HepG2 (cell line): ENCODE data around the gene MORN5. TPM values are rescaled to one million over a fixed set of nuclear protein-coding genes. Genes with fewer than 3 reads are reported as not detected.

Experiments
- CBX1 ChIP-seq: IDR thresholded peaks from one replicate; pipeline ENCODE4 v1.6.1; 2016; ENCODE audit warnings: antibody characterized with exemption, low read depth
- CCDC6 ChIP-seq: sonication (generic); formaldehyde crosslinking; IDR thresholded peaks from 2 replicates; pipeline ENCODE4 v1.8.1; 2022; ENCODE audit warnings: mild to moderate bottlenecking, missing genetic modification reagents, moderate library complexity
- CEBPG ChIP-seq: IDR thresholded peaks from 2 replicates; pipeline ENCODE4 v1.6.1; 2016
- ESRRA ChIP-seq: sonication (generic); formaldehyde crosslinking; IDR thresholded peaks from 2 replicates; pipeline ENCODE4 v1.5.1; 2020; ENCODE audit warnings: mild to moderate bottlenecking, low read depth, missing genetic modification reagents
- FOXA1 ChIP-seq, 2 experiments: fragments of 450-650 bp in 1 of 2; sonication (generic) in 1 of 2; formaldehyde crosslinking in 1 of 2; IDR thresholded peaks; 2 replicates each; pipeline versions ENCODE4 v1.4.0 to v1.6.1; 2016 to 2020; ENCODE audit warnings: missing genetic modification reagents in 1 of 2
- HNRNPK ChIP-seq: fragments of 200-400 bp; formaldehyde crosslinking; IDR thresholded peaks from 2 replicates; pipeline ENCODE4 v1.6.1; 2018; ENCODE audit warnings: low read length, low read depth, moderate library complexity, mild to moderate bottlenecking; ENCODE audit not compliant: poor library complexity, severe bottlenecking
- JUND ChIP-seq: sonication (generic); formaldehyde crosslinking; IDR thresholded peaks from 2 replicates; pipeline ENCODE4 v1.8.0; 2022; ENCODE audit warnings: mild to moderate bottlenecking, missing genetic modification reagents
- KAT7 ChIP-seq: IDR thresholded peaks from 2 replicates; pipeline ENCODE4 v1.6.1; 2018; ENCODE audit warnings: borderline replicate concordance, missing compliant biosample characterization
- KAT8 ChIP-seq: IDR thresholded peaks from 2 replicates; pipeline ENCODE4 v1.6.1; 2016; ENCODE audit warnings: missing genetic modification reagents, missing compliant biosample characterization
- ONECUT2 ChIP-seq: sonication (generic); formaldehyde crosslinking; IDR thresholded peaks from 2 replicates; pipeline ENCODE4 v1.4.0; 2020; ENCODE audit warnings: missing genetic modification reagents
- SOX6 ChIP-seq, 2 experiments: fragments of 450-650 bp in 1 of 2; sonication (generic) in 1 of 2; formaldehyde crosslinking in 1 of 2; IDR thresholded peaks; 2 replicates each; pipeline versions ENCODE4 v1.4.0 to v1.6.1; 2017 to 2020; ENCODE audit warnings: antibody characterized with exemption in 1 of 2, mild to moderate bottlenecking in 1 of 2, missing genetic modification reagents in 1 of 2
- STAG1 ChIP-seq: sonication (generic); formaldehyde crosslinking; IDR thresholded peaks from 2 replicates; pipeline ENCODE4 v1.4.0; 2020; ENCODE audit warnings: missing genetic modification reagents
- TARDBP ChIP-seq: sonication (generic); formaldehyde crosslinking; IDR thresholded peaks from 2 replicates; pipeline ENCODE4 v1.8.0; 2022; ENCODE audit warnings: mild to moderate bottlenecking, missing genetic modification reagents
- ZNF101 ChIP-seq: sonication (generic); formaldehyde crosslinking; IDR thresholded peaks from 2 replicates; pipeline ENCODE4 v1.4.0; 2020; ENCODE audit warnings: mild to moderate bottlenecking, low read depth, missing genetic modification reagents, borderline replicate concordance
- ZNF230 ChIP-seq: sonication (generic); formaldehyde crosslinking; IDR thresholded peaks from 2 replicates; pipeline ENCODE4 v1.4.0; 2020; ENCODE audit warnings: mild to moderate bottlenecking, missing genetic modification reagents
- ZNF460 ChIP-seq: sonication (generic); formaldehyde crosslinking; IDR thresholded peaks from 2 replicates; pipeline ENCODE4 v1.5.1; 2020; ENCODE audit warnings: missing genetic modification reagents, mild to moderate bottlenecking, borderline replicate concordance
- ZNF530 ChIP-seq: sonication (generic); formaldehyde crosslinking; IDR thresholded peaks from 2 replicates; pipeline ENCODE4 v1.5.0; 2020; ENCODE audit warnings: low read depth, mild to moderate bottlenecking, missing genetic modification reagents
- ZNF644 ChIP-seq: IDR thresholded peaks from 2 replicates; pipeline ENCODE4 v1.6.1; 2016; ENCODE audit warnings: low read depth
- ZNF772 ChIP-seq: sonication (generic); formaldehyde crosslinking; IDR thresholded peaks from 2 replicates; pipeline ENCODE4 v1.5.0; 2020; ENCODE audit warnings: mild to moderate bottlenecking, missing genetic modification reagents
- polyA plus RNA-seq, 8 experiments: library from polyadenylated mRNA; depleted of rRNA in 3 of 8; stranded (reverse) in 7 of 8; unstranded in 1 of 8; fragments of >200 nt; fragmentation: Illumina TruSeq in 4 of 8; extraction: Trizol in 4 of 8; gene quantifications; 2 replicates each; pipeline versions ENCODE4 v1.2.1 to v1.2.3, GENCODE V29; 2011 to 2016; ENCODE audit warnings: low read depth in 4 of 8, missing spikeins in 1 of 8, mixed read lengths in 1 of 8; ENCODE audit not compliant: insufficient read depth in 1 of 8
- total RNA-seq, 5 experiments: library from RNA; depleted of rRNA; stranded (reverse); fragments of >200 nt; fragmentation: Illumina TruSeq; extraction: Trizol; gene quantifications; 2 replicates each; pipeline ENCODE4 v1.2.3, GENCODE V29; 2016; ENCODE audit warnings: low read depth in 1 of 5
- TF ChIP-seq, protein P1 (sequence below): sonication (generic); formaldehyde crosslinking; IDR thresholded peaks from 2 replicates; pipeline ENCODE4; 2020; ENCODE audit warnings: missing genetic modification reagents, mild to moderate bottlenecking, borderline replicate concordance
- TF ChIP-seq, protein P2 (sequence below): sonication (generic); formaldehyde crosslinking; IDR thresholded peaks from 2 replicates; pipeline ENCODE4 v1.4.0; 2020; ENCODE audit warnings: mild to moderate bottlenecking, missing genetic modification reagents
- TF ChIP-seq, protein P3 (sequence below): sonication (generic); formaldehyde crosslinking; IDR thresholded peaks from 2 replicates; pipeline ENCODE4 v1.8.1; 2023; ENCODE audit warnings: mild to moderate bottlenecking, missing genetic modification reagents, borderline replicate concordance

The MORN5 gene
- total and polyA plus RNA-seq, 2 of the 13 experiments (the other 11 are each of a cell fraction or from before 2014, with no cell fraction given): not detected

DNA sequence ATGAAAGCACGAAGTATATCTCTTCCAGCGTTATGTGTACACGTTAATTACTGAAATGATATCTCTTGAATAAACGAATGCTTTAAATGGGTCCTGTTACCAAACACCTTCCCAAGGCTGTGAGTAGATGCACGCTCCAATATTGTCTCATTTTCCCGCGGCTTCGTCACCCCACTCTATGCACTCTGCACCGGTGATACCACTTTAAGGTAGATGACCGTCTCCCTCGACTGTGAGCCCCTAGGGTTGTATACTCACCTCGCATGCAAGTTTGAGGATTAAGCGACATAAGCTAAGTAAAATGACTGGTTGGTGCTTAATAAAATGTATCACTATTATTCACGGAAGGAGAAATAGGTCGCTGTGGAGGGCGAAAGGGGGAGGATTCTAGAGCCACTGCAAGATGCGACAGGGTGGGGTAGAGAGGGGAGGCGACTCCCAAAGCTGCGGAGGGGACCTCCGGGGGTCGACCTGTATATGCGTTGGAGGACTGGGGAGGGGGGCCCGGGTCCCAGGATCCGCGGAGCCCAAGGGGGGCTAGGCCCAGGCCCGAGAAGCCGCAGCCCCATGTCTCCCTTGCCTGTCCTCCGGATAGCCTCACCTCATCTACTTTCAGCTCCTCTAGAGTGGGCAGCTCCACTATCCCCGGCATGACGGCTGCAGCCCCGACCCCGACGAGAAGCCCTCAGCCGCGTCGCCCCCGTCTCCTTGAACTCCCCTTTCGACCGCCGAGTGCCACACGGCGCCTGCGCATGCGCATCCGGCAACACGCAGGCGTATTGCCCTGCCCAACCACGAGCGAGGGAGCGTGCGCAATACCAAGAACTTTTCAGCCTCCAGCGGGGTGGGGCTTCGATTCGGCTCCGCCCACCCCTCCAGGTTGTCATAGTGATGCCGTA lies at the start of gene MORN5, which contains the start of gene NDUFA8 (continued):
- TF ChIP-seq, protein P1, sequence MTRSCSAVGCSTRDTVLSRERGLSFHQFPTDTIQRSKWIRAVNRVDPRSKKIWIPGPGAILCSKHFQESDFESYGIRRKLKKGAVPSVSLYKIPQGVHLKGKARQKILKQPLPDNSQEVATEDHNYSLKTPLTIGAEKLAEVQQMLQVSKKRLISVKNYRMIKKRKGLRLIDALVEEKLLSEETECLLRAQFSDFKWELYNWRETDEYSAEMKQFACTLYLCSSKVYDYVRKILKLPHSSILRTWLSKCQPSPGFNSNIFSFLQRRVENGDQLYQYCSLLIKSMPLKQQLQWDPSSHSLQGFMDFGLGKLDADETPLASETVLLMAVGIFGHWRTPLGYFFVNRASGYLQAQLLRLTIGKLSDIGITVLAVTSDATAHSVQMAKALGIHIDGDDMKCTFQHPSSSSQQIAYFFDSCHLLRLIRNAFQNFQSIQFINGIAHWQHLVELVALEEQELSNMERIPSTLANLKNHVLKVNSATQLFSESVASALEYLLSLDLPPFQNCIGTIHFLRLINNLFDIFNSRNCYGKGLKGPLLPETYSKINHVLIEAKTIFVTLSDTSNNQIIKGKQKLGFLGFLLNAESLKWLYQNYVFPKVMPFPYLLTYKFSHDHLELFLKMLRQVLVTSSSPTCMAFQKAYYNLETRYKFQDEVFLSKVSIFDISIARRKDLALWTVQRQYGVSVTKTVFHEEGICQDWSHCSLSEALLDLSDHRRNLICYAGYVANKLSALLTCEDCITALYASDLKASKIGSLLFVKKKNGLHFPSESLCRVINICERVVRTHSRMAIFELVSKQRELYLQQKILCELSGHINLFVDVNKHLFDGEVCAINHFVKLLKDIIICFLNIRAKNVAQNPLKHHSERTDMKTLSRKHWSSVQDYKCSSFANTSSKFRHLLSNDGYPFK: no peak
- TF ChIP-seq ESRRA (CRISPR knock-in tag) (peak; percentile 77), STAG1 (CRISPR knock-in tag) (no peak; the same call in 1 of the 2 replicates), CEBPG (CRISPR knock-in tag) (peak; percentile 57), FOXA1 (IDR thresholded peaks at IDR 0.05) (no peak), FOXA1 (CRISPR knock-in tag; IDR thresholded peaks at IDR 0.05) (no peak), HNRNPK (peak; percentile 35), SOX6 (IDR thresholded peaks at IDR 0.05) (no peak), SOX6 (CRISPR knock-in tag; IDR thresholded peaks at IDR 0.05) (0 out of 2 replicates have a peak, but pooled peaks have one; percentile 8), ZNF230 (CRISPR knock-in tag) (0 out of 2 replicates have a peak, but pooled peaks have one; percentile 66), KAT7 (CRISPR knock-in tag) (0 out of 2 replicates have a peak, but pooled peaks have one; percentile 50), ZNF101 (CRISPR knock-in tag) (no peak), ZNF644 (CRISPR knock-in tag) (no peak), CBX1 (no peak), ZNF772 (0 out of 2 replicates have a peak, but pooled peaks have one; percentile 35), ONECUT2 (CRISPR knock-in tag) (no peak), KAT8 (CRISPR knock-in tag) (peak; percentile 67), ZNF460 (CRISPR knock-in tag) (no peak), CCDC6 (CRISPR knock-in tag) (no peak), ZNF530 (CRISPR knock-in tag) (no peak), JUND (no peak), TARDBP (0 out of 2 replicates have a peak, but pooled peaks have one; percentile 27)
- TF ChIP-seq, protein P2, sequence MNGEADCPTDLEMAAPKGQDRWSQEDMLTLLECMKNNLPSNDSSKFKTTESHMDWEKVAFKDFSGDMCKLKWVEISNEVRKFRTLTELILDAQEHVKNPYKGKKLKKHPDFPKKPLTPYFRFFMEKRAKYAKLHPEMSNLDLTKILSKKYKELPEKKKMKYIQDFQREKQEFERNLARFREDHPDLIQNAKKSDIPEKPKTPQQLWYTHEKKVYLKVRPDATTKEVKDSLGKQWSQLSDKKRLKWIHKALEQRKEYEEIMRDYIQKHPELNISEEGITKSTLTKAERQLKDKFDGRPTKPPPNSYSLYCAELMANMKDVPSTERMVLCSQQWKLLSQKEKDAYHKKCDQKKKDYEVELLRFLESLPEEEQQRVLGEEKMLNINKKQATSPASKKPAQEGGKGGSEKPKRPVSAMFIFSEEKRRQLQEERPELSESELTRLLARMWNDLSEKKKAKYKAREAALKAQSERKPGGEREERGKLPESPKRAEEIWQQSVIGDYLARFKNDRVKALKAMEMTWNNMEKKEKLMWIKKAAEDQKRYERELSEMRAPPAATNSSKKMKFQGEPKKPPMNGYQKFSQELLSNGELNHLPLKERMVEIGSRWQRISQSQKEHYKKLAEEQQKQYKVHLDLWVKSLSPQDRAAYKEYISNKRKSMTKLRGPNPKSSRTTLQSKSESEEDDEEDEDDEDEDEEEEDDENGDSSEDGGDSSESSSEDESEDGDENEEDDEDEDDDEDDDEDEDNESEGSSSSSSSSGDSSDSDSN: no peak
- TF ChIP-seq, protein P3, sequence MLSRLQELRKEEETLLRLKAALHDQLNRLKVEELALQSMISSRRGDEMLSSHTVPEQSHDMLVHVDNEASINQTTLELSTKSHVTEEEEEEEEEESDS (CRISPR knock-in tag): no peak
